Amygdala (tissue), 56 donors: ENCODE measurements around the gene CKAP2.
"Not testable (repeated sequence)": the region's sequence is repeated elsewhere in the genome, so short reads cannot be mapped to it uniquely, and the experiment has no call there.

ENCODE experiments used
- DNase-seq, 56 donors: peaks; one replicate each; lab custom pipeline; 2025; lab: John Stamatoyannopoulos, UW

Gene CKAP2, protein sequence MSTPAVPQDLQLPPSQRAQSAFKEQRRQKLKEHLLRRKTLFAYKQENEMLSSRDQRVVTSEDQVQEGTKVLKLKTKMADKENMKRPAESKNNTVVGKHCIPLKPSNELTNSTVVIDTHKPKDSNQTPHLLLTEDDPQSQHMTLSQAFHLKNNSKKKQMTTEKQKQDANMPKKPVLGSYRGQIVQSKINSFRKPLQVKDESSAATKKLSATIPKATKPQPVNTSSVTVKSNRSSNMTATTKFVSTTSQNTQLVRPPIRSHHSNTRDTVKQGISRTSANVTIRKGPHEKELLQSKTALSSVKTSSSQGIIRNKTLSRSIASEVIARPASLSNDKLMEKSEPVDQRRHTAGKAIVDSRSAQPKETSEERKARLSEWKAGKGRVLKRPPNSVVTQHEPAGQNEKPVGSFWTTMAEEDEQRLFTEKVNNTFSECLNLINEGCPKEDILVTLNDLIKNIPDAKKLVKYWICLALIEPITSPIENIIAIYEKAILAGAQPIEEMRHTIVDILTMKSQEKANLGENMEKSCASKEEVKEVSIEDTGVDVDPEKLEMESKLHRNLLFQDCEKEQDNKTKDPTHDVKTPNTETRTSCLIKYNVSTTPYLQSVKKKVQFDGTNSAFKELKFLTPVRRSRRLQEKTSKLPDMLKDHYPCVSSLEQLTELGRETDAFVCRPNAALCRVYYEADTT

DNA sequence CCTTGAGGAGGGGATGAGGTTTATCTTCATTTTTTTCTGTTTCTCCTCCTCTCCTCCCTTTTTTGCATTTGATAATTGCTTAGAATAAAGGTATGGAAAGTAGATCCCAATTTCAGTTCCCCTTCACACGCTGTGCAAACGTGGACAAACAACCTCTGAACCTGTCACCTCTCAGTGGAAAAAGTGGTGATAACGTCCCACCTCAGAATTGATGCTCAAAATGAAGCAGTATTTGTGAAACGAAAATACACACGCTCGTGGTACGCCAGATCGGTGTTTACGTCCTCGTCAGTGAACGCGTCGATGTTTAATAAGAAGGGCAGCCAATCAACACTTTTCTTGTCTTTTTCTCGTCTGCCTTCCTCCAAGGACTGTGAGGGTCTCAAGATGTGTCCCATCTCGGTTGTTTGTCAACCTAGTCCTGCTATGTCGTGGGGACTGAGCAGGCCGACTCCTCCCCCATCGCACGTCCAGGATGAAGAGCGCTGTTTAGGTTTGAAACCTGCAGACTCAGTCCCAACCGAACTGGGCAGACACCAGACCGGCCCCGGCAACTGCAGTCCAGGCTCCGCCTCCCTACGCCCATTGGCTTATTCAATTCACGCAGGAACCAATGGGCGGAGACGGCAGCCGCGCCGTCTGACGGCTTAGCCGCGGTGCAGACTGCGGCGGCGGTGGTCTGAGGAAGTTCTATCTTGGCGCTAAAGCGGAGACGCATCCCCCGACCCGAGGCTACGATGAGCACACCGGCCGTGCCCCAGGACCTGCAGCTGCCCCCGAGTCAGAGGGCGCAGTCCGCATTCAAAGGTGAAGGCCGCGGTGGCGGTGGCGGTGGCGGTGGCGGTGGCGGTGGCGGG is at the start of gene CKAP2:
CKAP2 (plus strand) TSS at position 659 of the 857 bp plus-strand sequence; CDS start at position 738, 79 bp downstream.
- peak; percentile 27 to 93 (median 84) for DNase-seq

DNA sequence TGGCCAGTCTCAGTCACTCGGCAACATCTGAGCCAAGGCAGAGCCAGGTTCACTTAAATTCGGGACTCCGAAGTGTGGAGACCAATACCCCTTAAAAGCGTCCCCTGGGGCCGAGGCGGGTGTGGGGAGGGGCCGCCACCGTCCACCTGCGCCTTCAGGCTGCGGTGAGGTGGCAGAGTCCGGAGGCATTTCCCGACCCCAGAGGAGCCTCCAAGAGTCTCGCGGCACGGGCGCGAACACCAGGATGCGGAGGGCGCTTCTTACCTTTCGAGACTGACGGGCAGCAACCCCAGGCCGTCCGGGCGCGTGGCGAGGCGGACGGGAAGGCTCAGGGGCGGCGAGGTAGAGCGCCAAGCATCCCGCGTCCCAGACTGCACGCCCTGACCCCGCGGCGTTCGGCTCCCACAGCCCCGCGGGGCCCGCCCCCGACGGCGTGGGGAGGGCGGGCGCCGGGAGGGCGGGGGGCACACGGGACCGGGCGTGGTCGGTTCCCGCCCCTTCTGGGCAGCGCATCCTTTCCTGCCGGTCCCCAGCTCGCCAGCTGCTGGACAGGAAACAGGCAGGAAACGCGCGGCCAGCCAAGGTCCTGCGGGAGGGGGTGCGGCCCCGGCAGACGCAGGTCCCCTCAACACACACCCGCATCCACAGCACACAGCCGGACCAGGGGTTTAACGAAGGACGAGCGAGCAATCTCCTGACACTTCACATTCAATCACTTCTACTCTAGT is 49.3 kb upstream of the CKAP2 start, which contains the start of gene THSD1:
THSD1 (minus strand) TSS at position 406 of the 728 bp plus-strand sequence. CDS start 3,572 bp downstream, outside the sequence.
- DNase-seq, result peak in 15 of 56 donors; percentile 17 to 49 (median 33)

DNA sequence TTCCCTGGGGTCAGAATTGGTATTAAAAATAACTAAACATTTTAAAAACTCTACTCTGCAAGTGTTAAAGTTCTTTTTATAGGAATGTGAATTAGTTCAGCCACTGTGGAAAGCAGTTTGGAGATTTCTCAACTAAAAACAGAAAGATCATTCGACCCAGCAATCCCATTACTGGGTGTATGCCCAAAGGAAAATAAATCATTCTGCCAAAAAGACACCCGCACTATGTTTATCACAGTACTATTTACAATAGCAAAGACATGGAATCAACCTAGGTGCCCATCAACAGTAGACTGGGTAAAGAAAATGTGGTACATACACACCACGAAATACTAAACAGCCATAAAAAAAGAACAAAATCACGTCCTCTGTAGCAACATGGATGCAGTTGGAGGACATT is 48.6 kb upstream of the CKAP2 start:
- no peak for DNase-seq

DNA sequence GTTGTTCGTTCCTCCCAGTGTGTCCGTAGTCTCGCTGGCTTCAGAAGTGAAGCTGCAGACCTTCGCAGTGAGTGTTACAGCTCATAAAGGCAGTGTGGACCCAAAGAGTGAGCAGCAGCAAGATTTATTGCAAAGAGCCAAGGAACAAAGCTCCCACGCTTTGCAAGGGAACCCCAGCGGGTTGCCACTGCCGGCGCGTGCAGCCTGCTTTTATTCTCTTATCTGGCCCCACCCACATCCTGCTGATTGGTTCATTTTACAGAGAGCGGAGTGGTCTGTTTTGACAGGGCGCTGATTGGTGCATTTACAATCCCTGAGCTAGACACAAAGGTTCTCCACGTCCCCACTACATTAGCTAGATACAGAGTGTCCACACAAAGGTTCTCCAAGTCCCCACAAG is 47.8 kb upstream of the CKAP2 start:
- DNase-seq, result not testable (repeated sequence)

DNA sequence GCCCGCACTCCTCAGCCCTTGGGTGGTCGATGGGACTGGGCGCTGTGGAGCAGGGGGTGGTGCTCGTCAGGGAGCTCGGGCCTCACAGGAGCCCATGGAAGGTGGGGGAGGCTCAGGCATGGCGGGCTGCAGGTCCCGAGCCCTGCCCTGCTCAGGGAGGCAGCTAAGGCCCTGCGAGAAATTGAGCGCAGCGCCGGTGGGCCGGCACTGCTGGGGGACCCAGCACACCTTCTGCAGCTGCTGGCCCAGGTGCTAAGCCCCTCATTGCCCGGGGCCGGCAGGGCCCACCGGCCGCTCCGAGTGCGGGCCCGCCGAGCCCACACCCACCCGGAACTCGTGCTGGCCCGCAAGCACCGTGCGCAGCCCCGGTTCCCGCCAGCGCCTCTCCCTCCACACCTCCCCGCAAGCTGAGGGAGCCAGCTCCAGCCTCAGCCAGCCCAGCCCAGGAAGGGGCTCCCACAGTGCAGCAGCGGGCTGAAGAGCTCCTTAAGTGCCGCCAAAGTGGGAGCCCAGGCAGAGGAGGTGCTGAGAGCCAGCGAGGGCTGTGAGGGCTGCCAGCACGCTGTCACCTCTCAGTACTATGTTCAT is 47.1 kb upstream of the CKAP2 start:
- DNase-seq, result not testable (repeated sequence)

DNA sequence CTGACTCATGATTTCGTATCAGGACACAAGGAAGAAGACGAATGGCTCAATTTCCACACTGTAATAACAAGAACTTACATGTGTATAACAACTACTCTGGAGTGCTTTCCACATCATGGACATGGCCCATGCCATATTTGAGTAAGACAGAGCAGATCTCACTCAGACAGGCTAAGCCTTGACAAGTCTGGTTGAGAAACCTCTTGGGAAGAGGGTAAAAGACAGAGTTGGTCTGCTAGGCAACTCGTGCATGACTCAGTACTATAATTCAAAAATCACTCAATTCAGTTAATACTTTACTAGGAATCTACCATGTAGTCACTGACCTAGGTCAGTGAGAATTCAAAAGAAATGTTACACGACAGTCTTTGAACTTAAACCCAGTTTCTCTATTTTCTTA is 43.6 kb upstream of the CKAP2 start:
- no peak for DNase-seq

DNA sequence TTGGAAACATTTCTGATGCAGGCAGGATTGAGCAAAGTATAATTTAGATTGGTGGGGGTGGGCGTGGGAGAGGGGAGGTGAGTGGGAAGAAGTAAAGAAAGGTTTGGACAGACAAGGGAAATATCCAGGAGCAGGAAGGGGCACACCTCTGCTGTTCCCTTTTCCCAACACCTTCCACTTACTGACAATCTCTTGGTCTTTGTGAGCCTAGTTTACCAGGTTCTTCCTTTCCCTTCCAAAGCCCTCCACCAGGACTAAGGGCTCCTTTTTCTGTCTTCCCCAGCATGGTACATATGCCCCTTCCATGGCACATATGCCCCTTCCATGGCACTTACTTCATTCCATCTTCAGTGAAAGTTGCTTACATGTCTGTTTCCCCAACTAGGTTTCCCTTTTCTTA is 43.1 kb upstream of the CKAP2 start:
- no peak for DNase-seq

DNA sequence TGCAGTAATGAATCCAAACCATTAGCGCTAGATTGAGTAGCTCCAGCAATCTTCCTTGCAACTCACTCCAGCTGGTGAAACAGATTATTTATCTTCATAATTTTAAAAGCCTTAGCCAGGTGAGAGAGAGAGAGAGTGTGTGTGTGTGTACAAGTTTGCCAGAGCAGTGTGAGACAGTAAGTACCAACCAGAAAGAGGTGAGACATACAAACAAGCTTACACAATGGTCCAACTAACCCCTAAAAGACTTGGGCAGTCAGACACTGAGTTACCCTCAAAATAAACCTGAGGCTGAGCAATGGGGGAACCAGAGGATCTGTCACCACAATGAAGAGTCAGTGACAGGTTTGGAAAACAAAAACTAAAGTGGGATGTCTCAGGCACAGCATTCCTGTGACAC is 41.2 kb upstream of the CKAP2 start:
- DNase-seq, result no peak

DNA sequence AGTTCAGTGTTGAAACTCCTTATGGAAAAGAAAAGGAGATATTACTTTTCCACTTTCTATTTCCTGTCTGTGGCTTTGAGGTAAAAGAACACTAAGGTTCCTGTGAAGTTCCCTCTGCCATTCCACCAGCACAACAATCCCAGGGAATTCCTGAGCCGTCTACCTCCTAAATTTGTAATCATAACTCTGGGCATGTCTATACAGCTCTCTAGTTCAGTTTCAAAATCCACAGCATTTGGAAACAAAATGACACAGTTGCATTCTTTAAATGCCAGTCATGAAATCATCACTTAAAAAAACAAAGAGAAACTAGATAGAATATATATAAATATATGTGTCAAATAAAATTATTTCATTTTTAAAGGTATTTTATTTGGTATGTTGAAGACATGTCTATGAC is 40.3 kb upstream of the CKAP2 start:
- no peak for DNase-seq

DNA sequence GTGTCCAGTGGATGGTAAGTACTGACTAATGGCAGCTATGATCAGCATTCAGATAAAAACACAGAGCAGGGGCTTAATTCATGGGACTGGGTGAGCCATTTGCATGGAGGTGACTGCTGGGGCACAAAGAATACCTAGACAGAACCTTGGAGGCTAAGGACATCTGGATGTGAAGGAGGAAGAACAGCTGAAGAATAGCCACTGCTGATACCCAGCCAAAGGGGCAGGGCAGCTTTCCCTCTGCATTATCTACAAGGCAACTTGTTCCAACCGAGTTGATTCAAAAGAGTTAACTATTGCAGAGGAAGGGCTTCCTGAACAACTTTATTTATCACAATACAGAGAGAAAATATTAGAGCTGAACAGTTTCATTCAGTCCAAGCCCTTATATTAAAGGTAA is 36.2 kb upstream of the CKAP2 start:
- DNase-seq, result no peak

DNA sequence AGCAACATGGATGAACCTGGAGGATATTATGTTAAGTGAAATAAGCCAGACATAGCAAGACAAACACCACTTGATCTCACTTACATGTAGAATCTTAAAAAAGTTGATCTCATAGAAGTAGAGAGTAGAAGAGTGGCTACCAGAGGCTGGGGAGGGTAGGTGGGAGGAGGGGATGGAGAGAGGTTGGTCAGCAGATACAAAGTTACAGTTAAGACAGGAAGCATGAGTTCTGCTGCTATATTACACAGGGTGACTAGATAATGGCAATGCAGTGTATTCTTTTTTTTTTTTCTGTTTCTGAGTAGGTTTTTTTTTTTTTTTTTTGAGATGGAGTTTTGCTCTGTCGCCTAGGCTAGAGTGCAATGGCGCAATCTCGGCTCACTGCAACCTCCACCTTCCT is 34.1 kb upstream of the CKAP2 start:
- no peak for DNase-seq

DNA sequence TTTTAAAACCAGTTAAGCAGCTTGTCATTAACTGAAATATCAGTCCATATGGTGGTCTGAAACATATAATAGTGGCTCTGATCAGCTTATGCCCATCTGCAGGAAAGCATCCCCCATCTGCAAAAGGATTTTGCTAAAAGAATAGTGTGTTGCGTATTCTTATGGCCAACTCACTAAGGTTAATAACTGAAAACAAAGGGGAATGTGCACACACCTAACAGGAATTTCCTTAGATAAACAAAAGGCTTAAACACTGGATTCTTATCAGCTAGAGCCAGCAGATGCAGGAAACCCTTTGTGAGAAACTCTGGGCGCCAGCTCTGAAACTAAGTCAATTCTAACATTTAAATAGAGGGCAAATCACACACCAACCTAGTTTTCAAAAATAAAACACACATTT is 27.0 kb upstream of the CKAP2 start:
- no peak for DNase-seq

DNA sequence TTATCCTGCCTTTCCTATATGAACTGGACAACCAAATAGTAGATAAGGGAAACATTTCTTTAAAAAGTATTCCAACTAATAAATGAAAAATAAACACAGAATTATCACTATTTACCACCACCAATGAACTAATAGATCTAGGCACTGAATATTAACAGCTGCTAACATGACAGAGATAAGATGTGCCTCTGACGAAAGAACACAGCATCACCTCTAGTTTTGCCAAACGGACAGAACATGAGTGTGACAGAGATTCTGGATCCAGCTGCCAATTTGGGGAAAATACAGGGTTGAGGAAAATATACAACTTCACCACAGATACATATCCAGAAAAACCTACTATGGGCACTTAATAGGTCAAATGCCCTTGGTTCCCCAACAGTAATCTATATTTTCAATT is 22.8 kb upstream of the CKAP2 start:
- no peak for DNase-seq

DNA sequence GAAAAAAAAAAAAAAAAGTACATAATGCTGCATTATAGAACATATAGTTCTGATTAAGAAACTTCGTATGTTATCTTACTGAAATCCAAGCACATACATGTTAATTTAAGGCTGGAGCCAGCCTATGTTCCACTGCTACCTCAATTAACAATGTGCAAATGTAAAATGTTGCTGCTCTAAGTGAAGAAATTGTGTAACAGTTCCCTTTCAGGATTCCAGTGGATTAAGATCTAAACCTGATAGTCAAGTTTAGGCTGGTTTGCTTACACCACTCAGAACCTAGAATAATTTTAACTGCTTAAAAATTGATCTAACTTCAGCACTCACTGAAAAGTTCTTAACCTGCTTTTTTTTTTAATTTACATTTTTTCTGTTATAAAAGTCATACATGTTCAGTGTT is 9.0 kb upstream of the CKAP2 start:
- DNase-seq, result no peak

DNA sequence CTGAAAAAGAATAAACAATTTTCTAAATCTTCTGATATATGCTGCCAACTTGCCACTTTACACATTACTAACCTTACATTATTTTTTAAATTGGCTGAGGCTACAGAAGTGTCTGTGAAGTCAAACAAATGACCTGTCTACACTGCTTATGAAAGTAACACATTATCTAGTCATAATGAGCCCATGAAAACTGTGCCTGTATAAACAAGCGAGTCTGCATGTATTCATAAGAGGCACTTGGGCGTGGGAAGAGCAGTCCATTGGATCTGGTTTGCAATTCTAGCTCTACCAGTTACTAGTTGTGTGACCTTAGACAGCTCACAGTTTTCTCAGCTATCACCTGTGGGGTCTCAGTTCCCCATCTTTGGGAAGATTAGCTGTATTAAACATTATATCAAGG is 7.9 kb upstream of the CKAP2 start:
- DNase-seq, result no peak

DNA sequence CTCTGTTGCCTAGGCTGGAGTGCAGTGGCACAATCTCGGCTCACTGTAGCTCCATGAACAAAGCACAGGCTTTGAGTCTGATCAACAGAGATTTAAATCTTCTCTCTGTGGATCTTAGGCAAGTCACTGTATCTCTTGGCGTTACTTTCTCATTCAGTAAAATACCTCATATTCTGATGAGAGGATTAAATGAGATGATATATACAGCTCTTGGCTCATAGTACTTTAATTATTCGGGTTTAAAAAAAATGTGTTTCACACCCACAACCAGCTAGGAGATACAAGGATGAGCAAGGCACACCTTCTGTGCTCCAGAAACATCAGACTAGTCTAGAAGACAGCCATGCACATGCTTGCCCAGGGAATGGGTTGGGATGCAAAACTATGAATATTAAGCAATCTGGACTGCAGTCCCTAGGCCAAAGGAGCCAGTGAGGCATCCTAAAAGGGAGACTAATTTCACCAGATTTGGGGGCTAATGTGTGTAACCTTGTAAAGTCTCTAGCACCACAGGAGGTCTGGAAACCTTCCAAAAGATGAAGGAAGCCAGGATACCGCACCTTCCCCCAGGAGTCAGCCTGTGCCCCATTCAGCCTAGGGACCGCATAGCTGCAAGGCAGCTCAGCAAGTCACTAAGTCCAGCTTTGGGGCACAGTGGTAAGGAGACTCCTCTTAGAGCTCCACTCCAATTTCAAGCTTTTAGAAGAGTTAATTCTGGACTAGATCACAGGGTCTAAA is 7.3 kb upstream of the CKAP2 start:
- DNase-seq, result no peak

DNA sequence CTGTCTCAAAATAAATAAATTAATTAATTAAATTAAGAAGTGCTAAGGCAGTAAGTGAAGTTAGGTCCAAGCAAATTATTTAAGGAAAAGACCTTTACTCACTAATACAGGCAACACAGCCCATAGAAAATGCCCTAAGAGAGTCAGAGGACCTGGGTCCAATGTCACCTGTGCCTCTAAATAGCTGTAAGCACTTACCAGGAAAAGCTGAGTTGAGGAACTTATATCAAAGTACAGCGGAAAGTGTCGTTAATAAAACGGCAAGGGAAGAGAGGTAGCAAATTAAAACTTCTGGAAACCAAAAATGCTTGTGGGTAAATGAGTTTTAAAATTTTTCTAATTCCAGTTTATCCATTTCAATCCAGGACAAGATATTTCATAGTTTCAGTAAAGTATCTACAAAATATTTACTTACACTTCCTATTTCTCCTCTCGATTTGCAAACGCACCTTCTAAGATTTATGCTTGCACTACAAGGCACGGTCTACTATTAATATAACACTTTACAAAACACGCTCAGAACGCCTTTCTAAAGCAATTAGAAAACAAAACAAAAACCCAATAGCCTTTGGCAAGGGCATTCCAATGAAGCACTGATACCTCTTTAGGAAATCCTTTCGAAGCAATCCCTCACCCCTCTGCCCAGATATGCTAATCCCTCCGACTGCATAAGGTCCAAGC is 5.8 kb upstream of the CKAP2 start:
- no peak for DNase-seq

DNA sequence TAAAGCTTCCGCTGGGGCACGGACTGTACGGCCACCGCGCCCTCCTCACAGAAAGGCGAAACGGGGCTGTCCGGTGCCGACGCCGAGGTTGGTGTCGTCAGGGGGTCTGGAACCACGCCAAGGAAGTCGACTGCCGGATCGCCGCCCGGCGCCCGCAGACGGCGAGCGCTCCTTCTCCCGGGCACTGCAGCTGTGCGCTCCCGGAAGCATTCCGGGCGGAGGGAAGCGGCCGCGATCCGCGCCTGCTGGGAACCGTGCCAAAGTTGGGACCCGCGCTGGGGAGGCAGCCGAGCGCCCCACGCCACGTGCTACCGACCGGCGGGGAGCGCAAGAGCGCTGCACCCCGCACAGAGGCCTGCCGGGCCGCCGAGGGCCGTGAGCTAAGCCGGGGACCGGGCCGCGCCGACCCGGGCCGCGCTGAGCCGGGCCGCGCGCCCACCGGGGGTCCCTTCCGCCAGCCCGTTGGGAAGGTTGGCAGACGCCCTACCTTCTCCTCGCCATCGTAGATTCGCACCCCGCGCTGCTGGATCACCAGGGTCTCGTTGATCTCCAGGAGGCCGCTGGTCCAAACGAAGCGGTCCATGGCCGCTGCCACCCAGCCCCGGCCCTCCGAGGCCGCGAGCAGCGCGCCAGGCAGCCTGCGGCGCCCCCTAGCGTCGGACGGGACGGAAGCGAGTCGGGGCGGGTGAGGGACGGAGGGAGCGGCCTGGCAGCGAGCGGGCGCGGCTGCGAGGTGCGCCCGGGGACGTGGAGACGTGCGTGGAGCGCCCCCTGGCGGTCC is 5.1 kb upstream of the CKAP2 start, which contains the start of gene VPS36:
VPS36 (minus strand) TSS at position 623 of the 781 bp plus-strand sequence; CDS start at position 583, 40 bp downstream.
- peak; percentile 57 to 99 (median 86) for DNase-seq
